GM19239 (cell line): ENCODE data around the gene IRS4.

Source experiments
- DNase-seq: peaks from one replicate; pipeline ENCODE4 v3.0.0; 2011; ENCODE audit warnings: low spot score; ENCODE audit not compliant: insufficient read length
- FAIRE-seq: peaks from 2 replicates; lab custom pipeline; 2011; peaks lifted over from hg19 to GRCh38; lab: Jason Lieb, UNC

The IRS4 gene

DNA sequence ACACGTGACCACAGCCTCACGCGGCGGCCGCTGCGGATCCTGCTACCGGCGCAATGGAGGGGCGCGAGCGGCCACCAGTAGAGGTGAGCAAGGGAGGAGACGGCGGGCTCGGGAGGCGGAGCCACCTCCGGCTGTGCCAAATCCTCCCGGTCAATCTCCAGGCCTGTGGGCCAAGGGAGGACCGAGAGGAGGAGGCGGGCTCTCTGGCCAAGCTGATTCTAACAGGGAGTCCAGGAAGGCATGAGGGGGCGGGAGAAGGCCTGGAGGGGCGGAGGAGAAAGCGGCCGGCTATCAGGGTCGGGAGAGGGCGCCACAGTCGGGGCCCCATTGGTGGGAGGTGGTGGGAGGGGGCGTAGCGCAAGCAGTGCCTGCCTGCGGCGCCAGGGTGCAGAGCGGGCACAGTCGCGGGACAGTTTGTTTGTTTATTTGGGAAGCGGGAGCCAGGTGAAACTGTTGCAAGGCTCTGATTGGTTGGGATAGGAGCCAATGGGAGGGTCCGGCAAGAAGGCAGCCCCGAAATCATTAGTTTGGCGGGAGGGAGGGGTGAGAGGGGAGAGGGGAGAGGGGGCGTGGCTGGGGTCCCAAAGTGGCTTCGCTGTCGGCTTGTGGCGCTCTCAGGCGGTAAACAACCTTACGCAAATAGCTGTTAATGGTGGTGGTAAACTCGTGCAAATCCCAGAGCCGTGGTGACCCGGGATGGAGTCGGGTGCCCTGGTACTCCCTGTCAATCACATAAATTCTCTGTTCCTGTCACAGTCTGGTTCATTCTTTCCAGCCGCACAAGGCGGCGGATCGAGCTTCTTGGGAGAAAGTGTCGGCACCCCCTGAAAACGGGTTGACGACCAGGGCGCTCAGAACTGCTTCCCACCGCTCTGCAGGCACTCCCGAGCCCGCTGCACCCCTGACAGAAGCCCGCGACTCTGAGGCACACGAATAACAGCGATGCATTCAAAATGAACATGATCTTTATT is at the start of gene IRS4:
TSS of gene IRS4 (minus strand) at position 55 of the 971 bp plus-strand sequence.
- FAIRE-seq (no peak), DNase-seq (no peak)

DNA sequence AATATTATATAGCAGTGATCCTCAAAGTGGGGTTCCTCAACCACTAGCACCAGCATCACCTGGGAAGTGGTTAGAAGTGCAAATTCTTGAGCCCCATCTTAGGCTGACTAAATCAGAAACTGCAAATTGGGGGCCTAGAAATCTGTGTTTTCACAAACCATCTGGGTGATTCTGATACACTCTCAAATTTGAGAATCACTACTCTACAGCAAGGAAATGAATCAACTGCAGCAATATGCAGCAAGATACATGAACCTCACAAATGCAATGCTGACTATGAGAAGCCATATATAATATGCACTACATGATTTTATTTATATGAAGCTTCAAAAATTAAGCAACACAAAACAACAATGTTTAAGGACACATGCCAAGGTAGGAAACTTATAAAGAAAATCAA is 36.2 kb upstream of the IRS4 start:
- no peak for DNase-seq
- FAIRE-seq, result no peak

DNA sequence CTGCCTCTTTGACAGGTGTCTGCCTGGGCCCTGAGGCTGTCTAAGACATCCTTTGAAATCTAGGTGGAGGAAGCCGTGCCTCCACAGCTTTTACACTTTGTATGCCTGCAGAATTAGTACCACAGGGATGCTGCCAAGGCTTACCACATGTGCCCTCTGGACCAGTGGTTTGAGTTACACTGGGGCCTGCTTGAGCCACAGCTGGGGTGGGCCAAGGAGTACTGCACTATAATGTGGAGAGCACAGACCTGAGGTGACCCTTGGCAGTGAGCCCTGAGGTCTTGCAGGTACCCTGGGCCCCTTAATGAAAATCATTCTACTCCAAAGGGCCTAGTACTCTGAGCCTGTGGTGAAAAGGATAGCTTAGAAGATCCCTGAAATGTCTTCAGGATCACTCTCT is 27.2 kb upstream of the IRS4 start:
- FAIRE-seq (no peak), DNase-seq (no peak)

DNA sequence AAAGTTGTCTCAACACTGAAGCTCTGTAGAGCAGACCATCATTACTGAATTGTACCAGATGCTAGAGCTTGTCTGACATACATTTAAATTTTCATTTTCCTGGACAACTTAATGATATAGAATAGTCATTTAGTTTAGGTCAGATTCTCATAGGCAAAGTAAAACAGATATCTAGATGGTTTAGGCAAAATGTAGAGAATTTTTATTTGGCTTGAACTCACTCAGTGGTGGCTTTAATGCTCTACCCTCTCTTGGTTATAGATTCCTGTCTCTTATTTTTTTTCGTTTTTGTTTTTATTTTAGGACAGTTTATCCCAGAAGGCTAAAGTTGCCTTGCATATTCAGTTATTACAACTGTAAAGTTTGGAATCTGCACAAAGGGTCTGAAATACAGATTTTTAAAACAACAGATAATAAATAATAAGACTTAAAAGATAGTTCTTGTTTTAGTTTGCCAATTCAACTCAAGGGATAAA is 4.0 kb upstream of the IRS4 start:
- DNase-seq (no peak), FAIRE-seq (no peak)

DNA sequence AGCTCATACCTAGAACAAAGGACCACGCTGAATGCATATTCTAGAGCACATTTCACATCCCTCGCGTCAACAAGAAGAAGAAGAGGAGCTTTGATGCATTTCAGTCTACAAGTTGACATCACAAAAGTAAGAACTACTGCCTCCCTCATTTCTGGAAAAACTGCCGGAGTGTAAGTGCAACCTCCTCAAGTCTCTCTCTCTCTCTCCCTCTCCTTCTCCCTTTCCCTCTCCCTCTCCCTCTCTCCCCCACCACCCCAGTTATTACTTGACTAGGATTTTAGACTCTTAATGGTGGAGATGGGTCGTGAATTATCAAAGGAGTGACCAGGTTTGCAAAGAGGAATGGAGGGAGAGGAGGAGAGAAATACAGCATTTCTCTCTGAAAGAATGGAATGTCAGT is 1.4 kb upstream of the IRS4 start:
- DNase-seq, result no peak
- FAIRE-seq, result no peak

DNA sequence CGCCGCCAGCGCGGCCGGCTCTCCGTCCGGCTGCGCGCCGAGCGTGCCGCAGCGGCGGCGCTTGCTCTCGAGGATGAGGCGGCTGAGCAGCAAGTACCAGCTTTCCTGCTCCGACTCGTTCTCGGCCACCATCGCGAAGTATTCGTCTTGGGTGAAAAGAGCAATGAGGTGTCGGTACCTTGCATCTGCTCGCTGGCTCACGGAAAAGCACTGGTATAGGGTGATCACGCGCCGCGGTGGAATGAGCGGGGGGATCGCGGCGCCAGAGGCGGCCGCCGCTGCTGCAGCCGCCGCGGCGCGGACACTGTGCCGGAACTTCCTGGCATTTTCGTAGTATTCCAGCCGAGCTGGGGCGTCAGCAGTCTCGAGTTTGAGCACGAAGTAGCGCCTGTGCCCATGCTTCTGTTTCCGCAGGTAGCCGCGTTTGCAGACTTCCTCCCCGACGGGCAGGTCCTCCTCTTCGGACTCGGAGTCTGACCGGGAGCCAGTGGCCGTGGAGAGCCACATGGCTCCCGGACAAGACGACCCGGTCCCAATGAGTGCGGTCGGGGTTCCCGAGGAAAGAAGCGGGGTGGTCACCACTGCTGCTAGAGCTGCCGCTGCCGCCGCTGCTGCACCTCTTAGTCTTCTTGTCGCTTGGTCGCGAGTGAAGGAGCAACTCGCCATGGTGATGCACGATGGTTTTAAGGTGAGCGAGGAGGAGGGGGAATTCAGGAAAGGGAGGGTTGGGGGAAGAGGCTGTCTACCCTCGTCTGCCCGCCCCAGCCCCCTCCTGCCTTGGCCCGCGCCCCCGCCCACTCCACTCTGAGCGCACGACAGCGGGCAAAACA is 469 bp downstream of the IRS4 start:
- DNase-seq (no peak), FAIRE-seq (no peak)

DNA sequence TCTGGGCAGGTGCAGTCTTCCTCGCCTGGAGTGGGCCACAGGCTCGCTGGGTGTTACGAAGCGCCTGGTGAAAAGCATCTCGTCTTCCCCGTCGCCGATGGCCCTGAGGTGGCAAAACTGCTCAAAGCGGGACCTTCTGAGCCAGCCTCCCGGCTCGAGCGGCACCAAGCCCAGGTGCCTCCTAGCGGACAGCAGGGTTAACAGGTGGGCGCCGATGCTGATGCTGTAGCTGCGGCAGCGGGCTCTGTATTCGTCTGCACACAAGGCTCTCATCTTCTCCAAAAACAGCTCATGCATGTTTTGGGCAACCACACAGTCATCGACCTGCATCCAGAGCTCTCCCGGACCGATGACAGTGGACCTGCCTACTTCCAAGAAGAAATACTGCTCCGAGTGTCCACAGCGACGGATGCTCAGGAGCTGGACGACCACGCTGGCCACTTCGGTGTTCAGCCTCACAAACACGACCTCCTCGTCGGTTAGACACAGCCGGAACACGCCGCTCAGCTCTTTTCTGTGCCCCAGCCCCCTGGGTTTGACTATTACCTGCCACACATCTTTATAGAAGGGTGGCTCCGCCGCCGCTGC is 1.2 kb downstream of the IRS4 start:
- no peak for FAIRE-seq
- DNase-seq, result no peak

DNA sequence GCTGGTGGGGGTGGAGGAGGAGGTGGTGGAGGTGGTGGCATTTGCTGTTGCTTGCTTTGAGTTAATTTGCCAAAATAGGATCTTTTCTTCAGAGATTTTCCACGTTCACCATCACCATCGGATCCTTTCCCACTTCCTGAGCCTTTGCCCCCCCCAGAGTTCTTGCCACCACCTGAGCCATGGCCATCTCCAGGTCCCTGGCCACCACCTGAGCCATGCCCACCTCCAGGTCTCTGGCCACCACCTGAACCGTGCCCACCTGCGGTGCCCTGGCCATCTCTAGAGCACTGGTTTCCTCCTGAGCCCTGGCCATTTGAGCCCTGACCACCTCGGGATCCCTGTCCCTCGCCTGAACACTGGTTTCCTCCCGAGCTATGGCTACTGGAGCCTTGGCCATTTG is 1.9 kb downstream of the IRS4 start:
- no peak for DNase-seq
- no peak for FAIRE-seq

DNA sequence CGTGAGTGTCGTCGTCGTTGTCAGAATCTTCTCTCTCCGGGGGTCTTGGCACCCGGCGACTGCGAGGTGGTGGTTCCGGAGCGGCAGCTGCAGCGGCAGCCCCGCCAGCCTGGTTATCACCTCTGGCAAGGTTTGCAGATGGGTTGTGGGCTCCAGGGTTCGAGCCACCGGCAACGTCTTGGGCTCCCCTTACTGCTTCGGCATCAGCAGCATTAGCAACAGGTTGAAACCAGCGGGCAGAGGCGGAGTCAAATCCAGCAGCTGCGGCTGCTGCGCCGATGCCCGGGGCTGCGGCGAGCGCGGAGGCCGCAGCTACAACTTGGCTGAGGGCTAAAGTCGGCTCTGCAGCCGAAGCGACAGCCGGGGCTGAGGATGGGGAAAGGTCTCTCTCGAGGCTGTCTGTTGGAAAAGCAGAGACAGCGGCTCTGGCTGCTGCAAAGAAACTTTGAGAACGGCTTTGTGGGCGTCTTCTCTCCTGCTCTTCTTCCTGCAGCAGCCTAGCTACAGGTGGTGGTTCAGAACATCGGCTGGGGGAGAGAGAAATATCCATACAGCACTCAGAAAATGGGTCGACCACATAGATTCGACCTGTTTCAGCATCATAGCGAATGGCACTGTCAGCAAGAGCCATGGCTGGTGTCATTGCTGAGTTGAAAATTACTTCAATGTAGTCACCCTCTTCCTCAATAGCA is 3.6 kb downstream of the IRS4 start:
- no peak for DNase-seq
- FAIRE-seq, result no peak

DNA sequence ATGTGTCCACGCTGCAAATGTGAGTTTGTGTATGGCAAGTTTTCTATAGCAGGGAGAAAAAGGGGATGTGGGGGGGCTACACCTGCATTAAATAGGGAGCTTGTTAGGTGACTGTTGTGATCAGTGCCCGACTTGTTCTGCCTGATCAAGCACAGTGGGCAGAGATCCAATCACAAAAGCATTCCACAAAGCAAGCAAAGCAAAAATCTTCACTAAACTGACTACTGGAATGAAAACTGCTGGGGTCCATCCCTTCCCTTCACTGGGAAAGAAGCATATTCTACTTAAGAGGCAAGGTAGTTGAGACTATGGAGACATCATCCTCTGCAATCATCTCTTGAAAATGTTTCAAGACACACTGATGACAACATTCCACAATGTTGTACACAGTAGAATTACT is 5.2 kb downstream of the IRS4 start:
- DNase-seq (no peak), FAIRE-seq (no peak)

DNA sequence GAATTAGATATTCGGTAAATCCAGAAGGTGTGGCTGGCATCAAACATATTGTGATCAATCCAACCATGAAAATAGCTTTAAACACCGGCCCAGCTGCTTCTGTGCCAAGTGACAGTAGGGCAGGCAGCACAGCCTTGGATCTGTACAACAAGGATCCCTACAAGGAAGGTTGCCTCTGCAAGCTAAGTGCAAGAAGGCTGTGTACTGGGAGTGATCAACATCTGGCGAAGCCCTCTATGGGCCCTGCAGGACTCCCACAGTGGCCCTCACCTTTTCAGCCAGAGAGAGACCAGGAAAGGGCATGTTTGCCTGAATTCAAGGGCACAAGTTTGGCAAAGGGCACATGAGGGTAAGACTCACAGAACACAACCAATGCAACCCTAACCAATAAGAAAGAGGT is 9.6 kb downstream of the IRS4 start:
- no peak for FAIRE-seq
- no peak for DNase-seq

DNA sequence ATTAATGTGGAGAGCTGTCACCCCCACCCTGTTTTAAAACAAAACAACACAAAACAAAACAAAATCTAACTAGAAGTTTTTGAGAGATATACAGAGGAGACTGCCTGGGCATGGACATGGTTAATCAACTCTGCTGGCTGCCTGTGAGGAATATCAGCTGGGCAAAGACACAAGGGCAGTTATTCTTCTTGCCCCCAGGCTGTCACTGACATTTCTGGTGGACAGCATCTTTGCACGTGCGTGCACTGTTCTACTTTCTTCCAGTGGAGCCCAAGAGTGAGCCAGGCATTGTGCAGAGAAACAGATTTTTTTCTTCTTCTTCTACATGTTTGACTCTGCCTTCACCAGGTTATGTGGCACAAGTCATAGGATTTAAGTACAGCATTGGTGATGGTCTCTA is 13.8 kb downstream of the IRS4 start:
- DNase-seq (no peak), FAIRE-seq (no peak)

DNA sequence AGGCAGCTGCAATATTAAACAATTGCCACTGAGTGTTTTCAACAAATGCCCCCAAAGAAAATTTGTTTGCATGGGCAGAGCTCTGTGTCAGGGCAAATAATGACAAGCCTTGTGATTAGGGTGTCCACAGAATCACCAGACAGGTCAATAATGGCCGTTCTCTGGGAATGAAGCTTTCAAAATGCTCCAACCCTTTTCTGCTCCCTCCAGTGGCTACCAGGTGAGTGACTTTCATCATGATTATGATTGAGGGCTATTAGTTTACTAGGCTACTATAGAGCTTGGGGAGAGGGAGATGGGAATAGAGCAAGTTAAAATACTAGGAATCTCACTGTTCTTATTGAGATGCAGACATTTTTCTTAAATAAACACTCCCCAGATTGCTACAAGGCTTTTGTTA is 23.5 kb downstream of the IRS4 start:
- DNase-seq, result no peak
- FAIRE-seq, result no peak

DNA sequence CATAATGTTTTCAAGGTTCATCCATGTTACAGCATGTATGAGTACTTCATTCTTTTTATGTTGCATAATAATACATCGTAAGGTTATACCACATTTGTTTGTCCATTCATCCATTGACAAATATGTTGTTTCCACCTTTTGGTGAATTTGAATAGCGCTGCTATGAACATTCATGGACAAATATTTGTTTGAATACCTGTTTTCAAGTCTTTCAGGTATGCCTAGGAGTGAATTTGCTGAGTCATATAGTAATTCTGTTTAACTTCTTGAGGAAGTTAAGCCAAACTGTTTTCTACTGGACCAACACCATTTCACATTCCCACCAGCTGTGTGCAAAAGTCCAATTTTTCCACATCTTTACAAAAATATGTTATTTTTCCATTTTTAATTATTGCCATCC is 31.5 kb downstream of the IRS4 start:
- no peak for FAIRE-seq
- DNase-seq, result no peak

DNA sequence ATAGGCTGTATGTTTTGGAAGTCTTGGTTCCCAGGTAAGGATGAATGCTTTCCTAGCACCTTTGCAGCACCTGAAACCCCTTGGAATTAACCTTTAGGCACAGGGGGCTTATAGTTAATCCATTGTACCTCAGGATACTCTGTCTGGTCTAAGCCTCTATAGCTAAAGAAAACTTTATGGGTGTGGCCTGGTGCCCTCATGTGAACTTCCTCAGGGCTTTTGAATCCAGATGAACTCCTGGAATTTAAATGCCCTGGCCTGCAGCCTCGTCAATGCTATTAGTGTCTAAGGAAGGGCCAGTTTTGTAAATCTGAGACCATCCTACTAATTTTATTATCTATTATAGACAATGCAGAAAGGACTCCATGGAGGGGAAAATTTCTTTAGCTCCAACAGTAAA is 33.8 kb downstream of the IRS4 start:
- DNase-seq, result no peak
- no peak for FAIRE-seq

DNA sequence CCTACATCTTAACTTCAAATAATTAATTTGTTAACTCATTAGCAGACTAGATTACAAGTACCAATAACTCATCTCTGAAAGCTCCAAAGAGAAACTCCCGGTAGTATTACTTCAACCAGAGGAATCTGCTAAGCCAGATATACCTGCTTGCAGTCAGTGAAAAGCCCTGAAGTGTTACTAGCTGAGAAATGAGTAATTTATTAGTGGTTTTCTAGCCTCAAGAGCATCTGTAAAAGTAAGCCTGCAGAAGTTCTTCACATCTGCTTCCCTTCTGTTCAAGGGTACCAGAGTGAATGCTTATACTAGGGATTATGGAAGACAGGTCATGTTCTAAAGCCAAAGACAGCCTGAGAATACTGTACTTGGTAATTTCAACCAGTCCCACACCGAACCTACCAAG is 34.7 kb downstream of the IRS4 start:
- FAIRE-seq, result peak; percentile 75
- DNase-seq, result no peak

DNA sequence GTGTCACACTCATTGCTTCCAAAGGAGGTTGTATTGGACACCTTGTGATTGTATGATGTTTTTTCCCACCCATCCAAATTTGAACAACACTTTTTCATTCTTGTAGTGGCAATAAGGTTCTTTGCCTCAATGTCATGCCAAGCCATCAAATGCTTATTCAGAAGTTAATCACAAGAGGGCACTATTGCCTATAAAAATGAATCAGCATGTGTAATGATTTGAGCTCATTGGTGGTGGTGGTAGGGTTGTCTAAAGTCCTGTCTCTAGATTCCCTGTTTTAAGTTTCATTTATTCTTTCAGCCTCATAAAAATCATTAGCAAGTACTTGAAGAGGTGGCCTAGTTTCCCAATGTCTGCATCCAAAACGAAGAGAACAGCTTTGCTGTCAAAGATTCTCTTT is 37.0 kb downstream of the IRS4 start:
- FAIRE-seq, result peak; percentile 82

DNA sequence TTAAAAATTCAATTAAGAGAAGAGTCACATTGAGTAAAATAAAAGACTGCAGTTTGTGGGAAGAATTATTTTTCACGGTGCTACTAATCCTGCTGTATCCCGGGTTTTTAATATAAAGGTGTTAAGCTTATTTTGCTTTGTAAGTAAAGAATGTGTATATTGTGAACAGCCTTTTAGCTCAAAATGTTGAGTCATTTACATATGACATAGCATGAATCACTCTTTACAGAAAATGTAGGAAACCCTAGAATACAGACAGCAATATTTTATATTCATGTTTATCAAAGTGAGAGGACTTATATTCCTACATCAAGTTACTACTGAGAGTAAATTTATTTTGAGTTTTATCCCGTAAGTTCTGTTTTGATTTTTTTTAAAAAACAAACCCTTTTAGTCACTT is 39.7 kb downstream of the IRS4 start:
- no peak for FAIRE-seq
- no peak for DNase-seq

More for the DNA sequence above, 37.0 kb downstream of the IRS4 start:
- DNase-seq, result no peak
